NCI-H2227 treated with DMSO at 0.1 percent for 48 hours (cell line): ENCODE results near the gene SHROOM3.

Experiments used
- DNase-seq: peaks from one replicate; lab custom pipeline; 2025; lab: John Stamatoyannopoulos, UW

The SHROOM3 gene

GRCh38 chr4:76663824-76664223 lies 228.8 kb downstream of the SHROOM3 start:
- DNase-seq: no peak

GRCh38 chr4:76665153-76665552 lies 230.1 kb downstream of the SHROOM3 start:
- no peak for DNase-seq

- DNase-seq: no peak
These were observed 230.7 kb downstream of the SHROOM3 start for GRCh38 chr4:76665721-76666120.

- DNase-seq: no peak
These were observed 232.0 kb downstream of the SHROOM3 start for GRCh38 chr4:76666944-76667532.

- DNase-seq: no peak
These were observed 235.6 kb downstream of the SHROOM3 start for GRCh38 chr4:76670631-76671030.

- no peak for DNase-seq
These were observed 238.3 kb downstream of the SHROOM3 start for GRCh38 chr4:76673362-76673761.

GRCh38 chr4:76674983-76675382 lies 240.0 kb downstream of the SHROOM3 start:
- DNase-seq: no peak

GRCh38 chr4:76677571-76678326 lies 242.7 kb downstream of the SHROOM3 start:
- no peak for DNase-seq

GRCh38 chr4:76679691-76680090 lies 244.7 kb downstream of the SHROOM3 start:
- DNase-seq: no peak

- no peak for DNase-seq
These were observed 245.9 kb downstream of the SHROOM3 start for GRCh38 chr4:76680952-76681351.

- DNase-seq: no peak
These were observed 247.0 kb downstream of the SHROOM3 start for GRCh38 chr4:76681996-76682395.

- no peak for DNase-seq
These were observed 248.1 kb downstream of the SHROOM3 start for GRCh38 chr4:76683144-76683543.

- no peak for DNase-seq
These were observed 252.9 kb downstream of the SHROOM3 start for GRCh38 chr4:76687746-76688448.

GRCh38 chr4:76688619-76689144 lies 253.7 kb downstream of the SHROOM3 start:
- DNase-seq: no peak

- DNase-seq: no peak
These were observed 254.3 kb downstream of the SHROOM3 start for GRCh38 chr4:76689145-76689817.

GRCh38 chr4:76690011-76690905 lies 255.2 kb downstream of the SHROOM3 start:
- no peak for DNase-seq

- DNase-seq: no peak
These were observed 255.9 kb downstream of the SHROOM3 start for GRCh38 chr4:76690906-76691275.

GRCh38 chr4:76691807-76692582 lies 257.0 kb downstream of the SHROOM3 start:
- DNase-seq: no peak

- DNase-seq: no peak
These were observed 257.7 kb downstream of the SHROOM3 start for GRCh38 chr4:76692761-76693160.

- DNase-seq: no peak
These were observed 259.0 kb downstream of the SHROOM3 start for GRCh38 chr4:76694056-76694455.

- DNase-seq: peak; percentile 11
These were observed 261.1 kb downstream of the SHROOM3 start for GRCh38 chr4:76696109-76696508.
